CD4-positive, alpha-beta T cell (primary cell): ENCODE data around the gene ECHS1. TPM values are rescaled to one million over a fixed set of nuclear protein-coding genes. Genes with fewer than 3 reads are reported as not detected.

ENCODE experiments used
- ATAC-seq: fragments of 200-7000 bp; cut with Tn5 transposase; one replicate; pipeline ENCODE4 v1.10.0; 2022; ENCODE audit warnings: mild to moderate bottlenecking; ENCODE audit not compliant: poor library complexity
- CTCF ChIA-PET: fragments of 350-600 bp; sonication (Branson Sonifier 250); formaldehyde crosslinking; loops from one replicate; lab custom pipeline; 2021; ENCODE audit warnings: antibody characterized with exemption, inconsistent platforms; lab: Charles Lee
- POLR2A ChIA-PET: fragments of 350-600 bp; sonication (Branson Sonifier 250); formaldehyde crosslinking; loops from one replicate; lab custom pipeline; 2021; ENCODE audit warnings: antibody characterized with exemption, inconsistent platforms; lab: Charles Lee
- DNase-seq, 14 experiments: peaks; one replicate each; pipeline ENCODE4 v3.0.0-alpha.2; 2013 to 2020; ENCODE audit warnings: mixed read lengths in 2 of 14
- H3K27ac ChIP-seq, 2 donors: one replicate each; pipeline versions ENCODE4 v1.5.1 to v1.7.0; 2013; ENCODE audit warnings: low read length in 2 of 2, low read depth in 1 of 2, mild to moderate bottlenecking in 1 of 2
- H3K27me3 ChIP-seq, 2 experiments: 1 replicate in 1 of 2; 2 replicates in 1 of 2; pipeline versions ENCODE4 v1.6.1 to v1.7.0; 2013; ENCODE audit warnings: low read length in 2 of 2, control low read depth in 1 of 2, mild to moderate bottlenecking in 1 of 2, moderate library complexity in 1 of 2; ENCODE audit not compliant: insufficient read depth in 2 of 2, control insufficient read depth in 1 of 2
- H3K36me3 ChIP-seq: one replicate; pipeline ENCODE4 v1.6.1; 2013; ENCODE audit warnings: low read length, control low read depth; ENCODE audit not compliant: insufficient read depth
- H3K4me1 ChIP-seq: one replicate; pipeline ENCODE4 v1.6.1; 2013; ENCODE audit warnings: low read length, control low read depth; ENCODE audit not compliant: insufficient read depth
- H3K4me3 ChIP-seq: one replicate; pipeline ENCODE4 v1.5.1; 2013; ENCODE audit warnings: mild to moderate bottlenecking, low read length, moderate library complexity
- H3K9me3 ChIP-seq, 2 experiments: 1 replicate in 1 of 2; 2 replicates in 1 of 2; pipeline versions ENCODE4 v1.6.1 to v1.7.0; 2013; ENCODE audit warnings: low read length in 2 of 2, mild to moderate bottlenecking in 2 of 2, control low read depth in 1 of 2, moderate library complexity in 1 of 2; ENCODE audit not compliant: control insufficient read depth in 1 of 2, insufficient read depth in 1 of 2
- H3K27ac Mint-ChIP-seq: one replicate; pipeline ENCODE4 v1.8.0; 2020; ENCODE audit warnings: mixed read lengths
- H3K27me3 Mint-ChIP-seq: one replicate; pipeline ENCODE4 v1.8.0; 2021; ENCODE audit warnings: mixed read lengths
- H3K36me3 Mint-ChIP-seq: one replicate; pipeline ENCODE4 v1.8.0; 2021; ENCODE audit warnings: low read depth, mixed read lengths
- H3K4me1 Mint-ChIP-seq: one replicate; pipeline ENCODE4 v1.8.0; 2021; ENCODE audit warnings: low read depth, mixed read lengths
- H3K4me3 Mint-ChIP-seq: one replicate; pipeline ENCODE4 v1.8.0; 2020; ENCODE audit warnings: mild to moderate bottlenecking, mixed read lengths
- H3K9me3 Mint-ChIP-seq: one replicate; pipeline ENCODE4 v1.8.0; 2020; ENCODE audit warnings: mixed read lengths
- CTCF ChIP-seq: fragments of 200-600 bp; IDR thresholded peaks from one replicate; pipeline ENCODE4 v1.8.0; 2022; ENCODE audit warnings: antibody characterized with exemption, mild to moderate bottlenecking
- intact Hi-C, 2 experiments: fragments of 100-400 bp; cut with DNase I in 1 of 2; cut with micrococcal nuclease in 1 of 2; formaldehyde crosslinking; loops; one replicate each; pipeline versions ENCODE4 v1.15.1 to v1.9.0; 2023 to 2025; cut with DNase I, micrococcal nuclease
- total RNA-seq, 174 experiments: library from RNA in 2 of 174; stranded (reverse) in 2 of 174; gene quantifications; one replicate each; pipeline ENCODE4 v1.2.3 and lab custom pipeline; 2021 to 2026

ECHS1 gene
- total RNA-seq, 2 experiments from 2014 or later = 7.6 to 8.3 TPM

- CTCF ChIA-PET = no interaction called here
- H3K27ac Mint-ChIP-seq = no peak overlapping the region
- H3K9me3 Mint-ChIP-seq = no peaks in the 10 kb centered on the region
- intact Hi-C loops = no loop called here
- Histone ChIP-seq H3K27me3 (no peaks in the 10 kb centered on the region), H3K4me3 (no peak overlapping the region), H3K36me3 (peaks cover 51% of the 10 kb centered on the region), H3K27ac (no peak overlapping the region), H3K4me1 (peaks cover 2% of the 10 kb centered on the region), H3K9me3 (no peaks in the 10 kb centered on the region)
- ATAC-seq (no peak), DNase-seq (no peak)
- peaks cover 48% of the 10 kb centered on the region for H3K36me3 Mint-ChIP-seq
- no peaks in the 10 kb centered on the region for H3K4me1 Mint-ChIP-seq
- POLR2A ChIA-PET = no interaction called here
- H3K27me3 Mint-ChIP-seq = no peaks in the 10 kb centered on the region
- no peak for TF ChIP-seq CTCF
- H3K4me3 Mint-ChIP-seq = no peak overlapping the region
These were observed 7.6 kb downstream of the ECHS1 start for GRCh38 chr10:133365461-133366129.

GRCh38 chr10:133364645-133365431 is 8.3 kb downstream of the ECHS1 start:
- no peak overlapping the region for H3K4me3 Mint-ChIP-seq
- DNase-seq = no peak
- H3K9me3 Mint-ChIP-seq = no peaks in the 10 kb centered on the region
- Histone ChIP-seq H3K27me3 (no peaks in the 10 kb centered on the region), H3K4me1 (peaks cover 2% of the 10 kb centered on the region), H3K27ac (no peak overlapping the region), H3K4me3 (no peak overlapping the region), H3K9me3 (no peaks in the 10 kb centered on the region), H3K36me3 (peaks cover 43% of the 10 kb centered on the region)
- TF ChIP-seq CTCF = no peak
- peaks cover 40% of the 10 kb centered on the region for H3K36me3 Mint-ChIP-seq
- ChIA-PET POLR2A (no interaction called here), CTCF (no interaction called here)
- ATAC-seq = no peak
- H3K27ac Mint-ChIP-seq = no peak overlapping the region
- no peaks in the 10 kb centered on the region for H3K27me3 Mint-ChIP-seq
- intact Hi-C loops = no loop called here
- H3K4me1 Mint-ChIP-seq = no peaks in the 10 kb centered on the region

- H3K27me3 Mint-ChIP-seq = no peaks in the 10 kb centered on the region
- CTCF ChIA-PET = no interaction called here
- POLR2A ChIA-PET = no interaction called here
- no peaks in the 10 kb centered on the region for H3K4me1 Mint-ChIP-seq
- no peak for TF ChIP-seq CTCF
- ATAC-seq (no peak), DNase-seq (no peak)
- peaks cover 29% of the 10 kb centered on the region for H3K36me3 ChIP-seq
- intact Hi-C loops = no loop called here
- H3K27ac Mint-ChIP-seq = no peak overlapping the region
- no peaks in the 10 kb centered on the region for H3K27me3 ChIP-seq
- H3K4me3 ChIP-seq = no peak overlapping the region
- no peak overlapping the region for H3K27ac ChIP-seq
- H3K4me1 ChIP-seq = peaks cover 2% of the 10 kb centered on the region
- no peak overlapping the region for H3K4me3 Mint-ChIP-seq
- H3K9me3 Mint-ChIP-seq = no peaks in the 10 kb centered on the region
- peaks cover 0 to 6% of the 10 kb centered on the region in 2 experiments for H3K9me3 ChIP-seq
- peaks cover 21% of the 10 kb centered on the region for H3K36me3 Mint-ChIP-seq
These were observed 10.3 kb downstream of the ECHS1 start for GRCh38 chr10:133362846-133363245.
